HG03064 (cell line): ENCODE measurements around the gene ADPGK.

Experiments
- ATAC-seq: cut with Tn5 transposase; IDR thresholded peaks from one replicate; pipeline ENCODE4 v1.9.1; 2021; ENCODE audit warnings: low read depth; ENCODE audit not compliant: unreplicated experiment

ADPGK gene

GRCh38 chr15:72792431-72792830 lies 8.9 kb upstream of the ADPGK start:
- no peak for ATAC-seq

- ATAC-seq: no peak
These were observed 6.8 kb upstream of the ADPGK start for GRCh38 chr15:72790302-72790910.

DNA sequence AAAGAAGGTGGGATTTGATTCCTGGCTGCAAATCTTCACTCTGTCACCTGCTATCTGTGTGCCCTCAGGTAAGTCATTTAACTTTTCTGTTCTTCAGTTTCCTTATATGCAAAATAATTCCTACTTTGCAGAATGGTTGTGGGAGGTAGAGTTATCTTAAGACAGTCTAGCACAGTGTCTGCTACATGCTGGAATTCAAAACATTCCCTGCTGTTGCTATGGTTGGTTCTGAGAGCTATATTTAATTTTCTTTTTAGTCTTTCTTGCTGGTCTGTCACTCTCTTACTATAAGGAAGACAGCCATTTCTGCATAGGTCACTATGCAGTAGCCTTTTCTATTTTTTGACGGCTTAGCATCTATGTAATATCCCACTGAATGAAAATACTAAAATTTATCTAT lies 4.0 kb upstream of the ADPGK start:
- ATAC-seq: no peak

DNA sequence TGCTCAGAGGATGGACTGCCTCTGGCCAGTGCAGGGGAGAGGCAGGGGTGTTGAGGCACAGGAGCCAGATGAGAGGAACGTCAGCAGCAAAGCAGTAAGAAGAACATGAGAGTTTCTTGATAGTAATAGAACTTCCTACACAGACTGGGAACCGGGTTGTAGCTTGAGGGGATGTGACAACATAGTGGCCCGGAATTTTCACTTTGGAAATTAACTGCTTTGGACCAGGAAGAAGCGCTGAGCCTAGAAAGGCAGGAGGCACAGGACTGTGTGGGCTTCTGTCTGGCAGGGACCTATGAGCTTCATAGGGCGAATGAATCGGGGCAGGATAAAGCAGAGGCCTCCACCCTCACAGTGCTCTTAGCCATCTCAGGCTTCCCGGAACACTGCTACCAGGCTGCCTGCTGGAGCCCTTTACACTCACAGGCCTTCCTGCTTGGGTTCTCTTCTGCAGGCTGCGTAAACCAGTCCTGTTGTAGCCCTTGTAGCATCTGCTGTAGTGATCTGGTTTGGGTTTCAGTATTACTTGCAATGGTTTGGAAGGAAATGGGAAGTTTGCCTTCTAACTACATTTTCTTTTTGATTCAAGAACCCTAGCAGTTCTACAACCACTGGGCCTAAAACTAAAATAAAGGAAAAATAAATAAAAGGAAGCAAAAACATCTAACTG lies 3.3 kb upstream of the ADPGK start:
- no peak for ATAC-seq

DNA sequence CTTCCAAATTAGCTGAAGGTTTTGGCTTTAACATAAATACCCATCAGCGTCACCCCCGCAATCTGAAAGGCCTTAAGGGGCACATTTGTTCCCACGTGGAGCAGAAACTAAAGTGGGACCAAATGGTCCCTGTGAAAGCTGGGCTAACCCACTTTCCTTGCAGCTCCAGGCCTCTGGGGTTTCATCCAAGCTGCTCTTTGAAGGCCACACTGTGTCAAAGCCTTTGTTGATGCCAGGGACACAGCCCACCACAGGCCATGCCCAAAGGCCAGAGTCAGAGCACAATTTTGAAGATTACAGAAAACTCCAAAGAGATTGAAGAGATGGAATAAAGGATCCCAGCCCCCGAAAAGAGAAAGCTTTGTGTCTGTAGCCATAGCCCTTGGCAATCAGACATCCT lies 2.7 kb upstream of the ADPGK start:
- no peak for ATAC-seq

- ATAC-seq: no peak
These were observed 2.3 kb upstream of the ADPGK start for GRCh38 chr15:72785841-72786240.

DNA sequence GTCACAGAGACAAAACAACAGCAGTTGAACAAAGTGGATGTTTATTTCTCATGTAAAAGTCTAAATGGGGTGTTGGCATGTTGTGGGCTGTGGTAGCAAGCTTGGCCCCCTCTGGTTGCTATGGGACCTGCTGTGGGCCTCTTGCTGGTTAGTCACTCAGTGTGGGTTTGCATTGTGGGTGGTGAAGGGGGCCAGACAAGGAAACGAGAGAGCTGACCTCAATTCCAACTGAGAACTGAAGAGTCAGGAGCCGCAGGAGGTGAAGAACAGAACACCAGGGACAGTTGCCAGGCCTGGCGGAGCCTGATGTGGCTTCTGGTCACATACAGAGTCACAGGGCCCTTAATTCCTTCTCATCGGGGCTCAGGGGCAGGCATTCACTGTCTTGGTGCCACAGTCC lies 1.9 kb upstream of the ADPGK start:
- ATAC-seq: no peak

GRCh38 chr15:72784456-72784876 lies 908 bp upstream of the ADPGK start:
- no peak for ATAC-seq

DNA sequence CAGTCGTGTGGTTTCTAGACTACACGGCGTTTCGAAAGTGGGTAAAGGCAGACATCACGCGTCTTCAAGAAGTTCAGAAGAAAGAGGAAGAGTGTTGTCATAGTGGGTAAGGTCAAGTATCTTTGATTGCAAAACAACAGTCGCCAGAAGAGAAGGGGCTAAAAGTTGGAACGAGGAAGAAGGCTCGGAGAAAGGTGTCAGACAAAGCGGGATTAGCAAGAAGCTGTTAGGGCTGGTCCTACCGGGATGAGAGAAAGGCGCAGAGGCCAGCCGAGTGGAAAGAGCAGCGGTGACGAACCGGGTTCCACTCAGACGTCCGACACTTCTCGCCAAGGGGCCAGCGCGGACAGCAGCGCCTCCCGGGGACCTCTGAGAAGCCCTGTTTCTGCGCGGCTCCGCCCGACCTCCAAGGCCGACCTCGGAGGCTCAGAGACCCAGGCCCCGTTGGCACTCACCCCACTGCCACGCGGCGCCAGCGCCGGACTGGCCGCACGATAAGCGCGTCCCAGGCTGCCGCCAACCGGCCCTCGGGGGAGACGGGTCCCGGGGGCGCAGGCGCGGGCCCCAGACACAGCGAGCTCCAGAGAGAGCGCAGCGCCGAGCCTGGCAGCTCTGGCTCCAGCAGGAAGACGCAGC lies 436 bp downstream of the ADPGK start:
- ATAC-seq: peak; percentile 27

DNA sequence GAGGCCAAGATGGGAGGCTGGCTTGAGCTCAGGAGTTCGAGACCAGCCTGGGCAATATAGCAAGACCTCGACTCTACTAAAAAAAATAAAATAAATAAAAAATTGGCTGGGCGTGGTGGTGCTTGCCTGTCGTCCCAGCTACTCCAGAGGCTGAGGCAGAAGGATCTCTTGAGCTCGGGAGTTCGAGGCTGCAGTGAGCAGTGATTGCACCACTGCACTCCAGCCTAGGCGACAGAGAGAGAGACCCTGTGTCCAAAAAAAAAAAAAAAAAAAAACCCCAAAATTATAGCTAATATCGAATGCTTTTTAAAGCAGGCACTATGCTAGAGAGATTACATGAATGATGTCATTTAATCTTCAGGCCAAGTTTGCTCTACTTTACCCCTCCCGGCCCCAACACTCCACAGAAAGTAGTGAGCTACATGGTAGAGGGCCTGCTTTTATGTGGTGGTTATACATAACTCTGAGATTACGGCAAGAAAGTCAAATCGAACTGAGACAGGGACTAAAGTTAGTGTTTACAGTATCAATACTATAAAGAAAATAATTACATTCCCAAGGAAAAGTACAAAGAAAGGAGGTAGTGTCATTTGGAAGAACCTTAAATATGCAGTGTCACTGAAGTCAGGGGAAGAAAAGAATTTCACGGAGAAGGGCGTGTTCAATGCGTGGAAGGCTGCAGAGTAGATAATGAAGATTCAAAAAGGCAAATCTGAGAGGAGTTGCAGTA lies 1.1 kb downstream of the ADPGK start:
- ATAC-seq: no peak

DNA sequence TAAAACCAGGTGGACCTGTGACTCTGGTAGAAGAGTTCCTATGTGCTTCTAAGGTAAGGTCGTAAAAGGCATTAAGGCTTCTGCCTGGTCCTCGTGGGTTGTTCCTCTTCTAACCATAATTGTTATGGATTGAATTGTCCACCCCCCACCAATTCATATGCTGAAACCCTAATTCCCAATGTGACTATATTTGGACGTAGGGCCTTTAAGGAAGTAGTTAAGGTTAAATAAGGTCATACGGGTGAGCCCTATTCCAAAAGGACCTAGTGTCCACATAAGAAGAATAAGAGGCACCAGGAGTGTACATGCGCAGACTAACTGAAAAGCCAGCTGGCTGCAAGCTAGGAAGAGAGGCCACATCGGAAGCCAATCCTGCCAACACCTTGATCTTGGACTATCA lies 1.9 kb downstream of the ADPGK start:
- ATAC-seq: no peak

DNA sequence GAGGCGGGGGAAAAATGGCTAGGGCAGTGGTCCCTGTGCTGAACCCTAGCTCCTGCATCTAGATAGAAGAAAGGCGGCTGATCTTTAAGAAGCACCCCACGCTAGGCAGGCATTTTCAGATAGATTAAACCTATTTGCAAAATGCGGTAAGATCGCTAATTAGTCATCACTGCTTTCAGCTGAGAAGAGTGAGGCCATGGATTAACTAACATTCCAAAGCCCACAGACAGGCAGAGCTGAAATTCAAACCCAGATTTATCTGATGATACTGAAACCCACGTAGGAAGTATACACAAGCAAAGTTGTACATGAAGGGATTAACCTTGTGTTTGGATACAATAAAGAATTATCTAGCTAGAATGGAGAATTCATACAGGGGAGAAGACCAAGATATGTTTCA lies 4.8 kb downstream of the ADPGK start:
- ATAC-seq: no peak

DNA sequence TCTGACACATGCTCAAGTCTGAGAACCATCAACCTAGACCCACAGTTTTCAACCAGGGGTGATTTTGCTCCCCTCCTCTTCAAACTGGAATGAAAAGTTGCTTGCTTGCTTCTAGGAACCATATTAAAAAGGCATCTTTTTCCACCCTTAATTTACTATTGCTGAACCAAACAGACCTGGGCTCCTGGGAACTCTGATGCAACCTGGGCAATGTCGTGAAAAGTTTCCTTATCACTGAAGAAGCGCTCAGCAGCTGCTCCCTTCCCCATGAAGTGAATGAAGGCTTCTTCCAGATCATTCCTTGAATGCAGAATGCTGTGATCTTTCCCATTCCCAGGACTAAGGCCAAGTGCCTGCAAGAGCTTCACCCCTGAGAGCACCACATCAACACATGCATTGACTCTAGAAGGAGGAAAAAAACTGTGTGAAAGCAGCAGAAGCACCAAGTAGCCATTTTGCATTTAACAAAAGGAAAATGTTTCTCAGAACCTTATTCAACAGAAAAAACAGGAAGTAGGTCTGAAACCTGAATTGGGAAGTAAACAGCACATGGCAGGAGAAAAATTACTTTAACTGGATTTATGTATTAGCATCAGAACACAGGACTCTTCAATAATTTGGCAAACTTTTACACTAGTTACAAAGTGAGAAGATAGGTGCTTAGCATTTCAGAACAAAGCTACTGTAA lies 8.7 kb downstream of the ADPGK start:
- no peak for ATAC-seq

DNA sequence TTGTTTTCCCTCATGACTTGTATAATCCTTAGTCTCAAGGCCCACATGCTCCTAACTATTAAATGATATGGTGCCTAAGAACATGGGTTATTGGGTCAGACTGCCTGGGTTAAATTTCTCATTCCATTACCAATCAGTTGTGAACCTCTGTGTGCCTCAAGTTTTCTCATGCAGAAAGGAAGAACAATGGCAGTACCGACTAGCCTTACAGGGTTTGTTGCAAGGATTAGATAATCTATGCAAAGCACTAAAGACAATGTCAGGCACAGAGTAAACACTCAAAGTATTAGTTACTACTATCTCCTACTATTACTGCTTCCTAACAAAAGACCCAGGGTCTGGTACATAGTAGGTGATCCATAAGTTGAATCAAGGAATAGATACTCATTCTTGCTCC lies 12.2 kb downstream of the ADPGK start:
- ATAC-seq: no peak

DNA sequence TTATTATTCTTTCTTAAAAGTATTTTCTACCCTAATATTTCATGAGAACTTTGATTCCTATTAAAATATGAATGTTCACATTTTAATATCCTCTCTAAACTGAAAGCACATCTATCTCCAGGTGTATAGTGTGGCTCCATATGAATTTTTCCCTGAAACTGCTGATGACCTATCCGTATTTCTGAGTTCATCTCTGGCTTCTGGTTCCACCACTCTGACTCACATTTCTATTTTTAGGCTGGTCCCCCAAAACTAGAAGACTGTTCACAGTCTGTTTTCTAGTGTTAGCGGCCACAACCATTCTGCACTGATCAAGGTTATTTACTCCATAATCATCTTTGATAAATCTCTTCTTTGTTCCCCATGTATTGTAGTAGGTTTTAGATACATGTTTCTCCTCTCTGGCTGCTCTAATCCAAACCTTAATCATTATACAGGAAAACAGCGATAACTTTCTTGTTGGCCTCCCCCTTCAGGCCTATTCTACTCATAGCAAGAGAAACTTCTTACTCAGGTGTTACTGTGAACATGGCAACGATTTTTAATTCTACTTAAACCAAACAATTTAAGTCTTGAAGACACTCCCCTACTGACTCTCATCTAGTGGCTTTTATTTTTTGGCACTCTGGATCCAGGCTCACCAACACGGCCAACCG lies 12.8 kb downstream of the ADPGK start:
- no peak for ATAC-seq

DNA sequence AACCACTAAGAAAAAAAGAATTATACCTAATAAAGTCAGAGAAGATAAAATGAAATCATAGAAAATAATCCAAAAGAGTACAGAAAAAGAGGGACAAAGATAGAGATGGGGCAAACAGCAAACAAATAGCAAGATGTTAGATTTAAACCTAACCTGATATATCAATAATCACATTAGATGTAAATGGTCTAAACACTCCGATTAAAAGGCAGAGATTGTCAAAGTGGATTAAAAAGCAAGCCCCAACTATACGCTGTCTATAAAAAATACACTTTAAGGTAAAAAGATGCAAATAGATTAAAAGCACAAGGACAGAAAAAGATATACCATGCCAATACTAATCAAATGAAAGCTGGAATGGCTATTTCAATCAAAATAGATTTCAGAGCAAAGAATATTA lies 16.8 kb downstream of the ADPGK start:
- ATAC-seq: no peak

DNA sequence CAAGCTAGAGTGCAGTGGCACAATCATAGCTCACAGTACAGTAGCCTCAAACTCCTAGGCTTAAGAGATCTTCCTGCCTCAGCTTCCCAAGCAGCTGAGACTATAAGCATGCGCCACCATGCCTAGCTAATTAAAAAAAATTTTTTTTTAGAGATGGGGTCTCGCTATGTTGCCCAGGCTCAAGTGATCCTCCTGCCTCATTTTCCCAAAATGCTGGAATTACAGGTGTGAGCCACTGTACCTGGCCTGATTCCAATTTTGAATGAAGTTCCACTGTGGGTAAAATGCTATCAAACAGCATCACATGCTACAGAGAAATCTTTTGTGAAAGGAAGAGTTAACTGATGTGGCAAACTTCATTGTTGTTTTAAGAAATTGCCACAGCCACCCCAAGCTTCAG lies 17.5 kb downstream of the ADPGK start:
- no peak for ATAC-seq

DNA sequence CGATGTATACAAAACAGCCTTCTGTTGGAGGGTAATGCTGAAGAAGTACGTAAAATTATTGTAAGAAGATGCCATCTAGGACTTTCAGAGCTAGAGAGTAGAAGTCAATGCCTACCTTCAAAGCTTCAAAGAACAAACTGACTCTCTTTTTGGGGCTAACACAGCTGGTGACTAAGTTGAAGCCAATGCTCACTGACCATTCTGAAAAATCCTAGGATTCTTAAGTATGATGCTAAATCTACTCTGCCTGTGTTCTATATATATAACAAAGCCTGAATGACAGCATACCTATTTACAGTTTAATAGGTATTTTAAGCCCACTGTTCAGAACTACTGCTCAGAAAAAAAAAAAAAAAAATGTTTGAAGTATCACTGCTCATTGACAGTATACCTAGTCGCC lies 18.9 kb downstream of the ADPGK start:
- no peak for ATAC-seq

DNA sequence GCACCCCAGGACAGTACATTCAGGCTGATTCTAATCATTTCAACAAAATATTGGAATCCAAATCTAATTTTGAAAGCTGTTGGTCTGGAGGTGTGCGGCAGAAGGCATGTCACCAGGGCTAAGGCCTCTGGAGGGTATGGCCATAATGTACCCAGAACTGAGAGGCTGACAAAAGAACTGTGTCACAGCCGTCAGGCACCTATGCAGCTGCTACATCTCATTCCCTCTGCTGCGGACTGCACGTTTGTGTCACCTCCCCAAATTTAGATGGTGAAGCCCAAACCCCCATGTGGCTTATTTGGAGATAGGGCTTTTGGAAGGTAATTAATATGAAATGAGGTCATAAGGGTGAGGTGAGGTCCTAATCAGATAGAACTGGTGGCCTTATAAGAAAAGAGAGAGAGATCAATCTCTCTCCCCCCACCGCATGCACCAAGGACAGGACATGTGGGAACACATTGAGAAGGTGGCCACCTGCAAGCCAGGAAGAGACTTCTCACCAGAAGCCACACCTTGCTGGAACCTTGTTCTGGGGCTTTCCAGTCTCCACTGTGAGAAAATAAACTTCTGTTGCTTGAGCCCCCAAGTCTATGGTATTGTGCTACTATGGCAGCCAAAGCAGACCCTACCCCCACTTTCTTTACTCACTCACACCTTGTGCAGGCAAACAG lies 22.8 kb downstream of the ADPGK start:
- no peak for ATAC-seq

- ATAC-seq: no peak
These were observed 25.4 kb downstream of the ADPGK start for GRCh38 chr15:72758182-72758581.
